Measurements from ENCODE around the gene ANKRD11. TPM values are rescaled to one million over a fixed set of nuclear protein-coding genes. Genes with fewer than 3 reads are reported as not detected.

Gene ANKRD11
- total and polyA plus RNA-seq, 2 donors (not counting 3 experiments of a cell fraction or from before 2014, with no cell fraction given) = 55.8 to 191 TPM

- DNase-seq (ENCODE audit: low read depth, low spot score) (no peak), FAIRE-seq (no peak)
- no peak overlapping the region for H3K9ac ChIP-seq (replicated peaks; ENCODE audit: extremely low read depth, insufficient read depth, low read length)
- peaks cover 5% of the 10 kb centered on the region for H3K9me3 ChIP-seq (replicated peaks; ENCODE audit: control insufficient read depth, insufficient read depth, low read length)
- H3K27ac ChIP-seq (ENCODE audit: insufficient read depth, low read depth, low read length) = no peak overlapping the region
- no peaks in the 10 kb centered on the region for H3K9me1 ChIP-seq (replicated peaks; ENCODE audit: control insufficient read depth, extremely low read depth, insufficient read depth, low read length)
- peaks cover 0 to 31% of the 10 kb centered on the region in 2 experiments for H3K36me3 ChIP-seq (ENCODE audit: control insufficient read depth in 2 of 2, extremely low read depth in 1 of 2, insufficient read depth in 2 of 2, low read length in 2 of 2)
- dilution Hi-C loops (cut with MboI; ENCODE audit: extremely low pct_ligation_motif_present, low sequenced_read_pairs) = no loop called here
- H3K4me2 ChIP-seq (ENCODE audit: insufficient read depth, low read length) = no peak overlapping the region
- TF ChIP-seq FOS (IDR thresholded peaks at IDR 0.05; ENCODE audit: borderline replicate concordance, insufficient read depth, low read length) (no peak), JUN (IDR thresholded peaks at IDR 0.05; ENCODE audit: borderline replicate concordance, insufficient read depth, insufficient read length, low read depth) (no peak), POLR2A (IDR thresholded peaks at IDR 0.05; ENCODE audit: low read depth, low read length) (no peak), GATA2 (IDR thresholded peaks at IDR 0.05; ENCODE audit: insufficient read depth, insufficient read length, low read depth, low read length) (no peak), POLR2AphosphoS5 (IDR thresholded peaks at IDR 0.05; ENCODE audit: insufficient read depth, low read depth, low read length) (no peak), MYC (IDR thresholded peaks at IDR 0.05; ENCODE audit: low read depth, low read length) (no peak), EZH2 (IDR thresholded peaks at IDR 0.05; ENCODE audit: borderline replicate concordance, low read depth, low read length, severe bottlenecking) (no peak)
- TF ChIP-seq, protein P1, sequence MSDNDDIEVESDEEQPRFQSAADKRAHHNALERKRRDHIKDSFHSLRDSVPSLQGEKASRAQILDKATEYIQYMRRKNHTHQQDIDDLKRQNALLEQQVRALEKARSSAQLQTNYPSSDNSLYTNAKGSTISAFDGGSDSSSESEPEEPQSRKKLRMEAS (IDR thresholded peaks at IDR 0.05; ENCODE audit: insufficient read depth, insufficient read length) = no peak
- TF ChIP-seq, protein P2, sequence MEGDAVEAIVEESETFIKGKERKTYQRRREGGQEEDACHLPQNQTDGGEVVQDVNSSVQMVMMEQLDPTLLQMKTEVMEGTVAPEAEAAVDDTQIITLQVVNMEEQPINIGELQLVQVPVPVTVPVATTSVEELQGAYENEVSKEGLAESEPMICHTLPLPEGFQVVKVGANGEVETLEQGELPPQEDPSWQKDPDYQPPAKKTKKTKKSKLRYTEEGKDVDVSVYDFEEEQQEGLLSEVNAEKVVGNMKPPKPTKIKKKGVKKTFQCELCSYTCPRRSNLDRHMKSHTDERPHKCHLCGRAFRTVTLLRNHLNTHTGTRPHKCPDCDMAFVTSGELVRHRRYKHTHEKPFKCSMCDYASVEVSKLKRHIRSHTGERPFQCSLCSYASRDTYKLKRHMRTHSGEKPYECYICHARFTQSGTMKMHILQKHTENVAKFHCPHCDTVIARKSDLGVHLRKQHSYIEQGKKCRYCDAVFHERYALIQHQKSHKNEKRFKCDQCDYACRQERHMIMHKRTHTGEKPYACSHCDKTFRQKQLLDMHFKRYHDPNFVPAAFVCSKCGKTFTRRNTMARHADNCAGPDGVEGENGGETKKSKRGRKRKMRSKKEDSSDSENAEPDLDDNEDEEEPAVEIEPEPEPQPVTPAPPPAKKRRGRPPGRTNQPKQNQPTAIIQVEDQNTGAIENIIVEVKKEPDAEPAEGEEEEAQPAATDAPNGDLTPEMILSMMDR (IDR thresholded peaks at IDR 0.05; ENCODE audit: extremely low read depth in 1 of 2, insufficient read depth in 1 of 2, low read depth in 1 of 2, low read length in 2 of 2) = no peak
- H3K4me3 ChIP-seq (replicated peaks in 1 of 3; ENCODE audit: insufficient read depth in 1 of 3, low read depth in 1 of 3, low read length in 3 of 3) = no peak overlapping the region
- ChIA-PET CTCF (no interaction called here), POLR2A (no interaction called here)
- no TSS peak for BruUV-seq (replicated peaks)
- H3K27me3 ChIP-seq (ENCODE audit: control insufficient read depth in 2 of 2, insufficient read depth in 2 of 2, low read length in 2 of 2) = no peaks in the 10 kb centered on the region
- intact Hi-C loops (cut with micrococcal nuclease) = no loop called here
- no peaks in the 10 kb centered on the region for H4K20me1 ChIP-seq (replicated peaks; ENCODE audit: control insufficient read depth, extremely low read depth, insufficient read depth, low read length)
- H3K4me1 ChIP-seq (ENCODE audit: control insufficient read depth, extremely low read depth, insufficient read depth, low read length) = no peaks in the 10 kb centered on the region
- H3K79me2 ChIP-seq (ENCODE audit: control insufficient read depth, insufficient read depth, low read length) = no peaks in the 10 kb centered on the region
- no peak overlapping the region for H2AFZ ChIP-seq (ENCODE audit: low read depth, low read length)
Observed at GRCh38 chr16:89233678-89234490, 256.5 kb downstream of the ANKRD11 start.
